ENCODE results near the gene KLHL12.
A peak's percentile ranks its signal among the peaks of the same experiment; 100 is the strongest.

The KLHL12 gene

GRCh38 chr1:202888221-202888530 lies 38.9 kb downstream of the KLHL12 start:
- no peak for DNase-seq (ENCODE audit: low spot score)

GRCh38 chr1:202880961-202881460 lies 46.0 kb downstream of the KLHL12 start:
- no peak for DNase-seq (ENCODE audit: low spot score)

GRCh38 chr1:202880062-202880461 lies 47.0 kb downstream of the KLHL12 start:
- DNase-seq (ENCODE audit: low spot score), result no peak

- no peak for DNase-seq (ENCODE audit: low spot score)
Measured at GRCh38 chr1:202879128-202879527, 47.9 kb downstream of the KLHL12 start.

- DNase-seq (ENCODE audit: low spot score), result no peak
Measured at GRCh38 chr1:202873026-202873425, 54.0 kb downstream of the KLHL12 start.

GRCh38 chr1:202871367-202871766 lies 55.7 kb downstream of the KLHL12 start:
- DNase-seq (ENCODE audit: low spot score), result no peak

GRCh38 chr1:202862679-202863560 lies 64.1 kb downstream of the KLHL12 start:
- no peak for DNase-seq (ENCODE audit: low spot score)

- DNase-seq (ENCODE audit: low spot score), result peak; percentile 29
Measured at GRCh38 chr1:202861420-202862132, 65.5 kb downstream of the KLHL12 start.

- DNase-seq (ENCODE audit: low spot score), result no peak
Measured at GRCh38 chr1:202860744-202861419, 66.2 kb downstream of the KLHL12 start.

- DNase-seq (ENCODE audit: low spot score), result peak; percentile 15
Measured at GRCh38 chr1:202858789-202859414, 68.1 kb downstream of the KLHL12 start.

GRCh38 chr1:202858331-202858730 lies 68.7 kb downstream of the KLHL12 start:
- DNase-seq (ENCODE audit: low spot score), result no peak

- DNase-seq (ENCODE audit: low spot score), result no peak
Measured at GRCh38 chr1:202857136-202857610, 69.9 kb downstream of the KLHL12 start.

- no peak for DNase-seq (ENCODE audit: low spot score)
Measured at GRCh38 chr1:202856014-202856413, 71.0 kb downstream of the KLHL12 start.

- no peak for DNase-seq (ENCODE audit: low spot score)
Measured at GRCh38 chr1:202854787-202855186, 72.2 kb downstream of the KLHL12 start.

- peak; percentile 53 for DNase-seq (ENCODE audit: low spot score)
Measured at GRCh38 chr1:202852163-202852904, 74.7 kb downstream of the KLHL12 start.

GRCh38 chr1:202850593-202851362 lies 76.3 kb downstream of the KLHL12 start:
- no peak for DNase-seq (ENCODE audit: low spot score)

GRCh38 chr1:202848191-202848542 lies 78.9 kb downstream of the KLHL12 start:
- no peak for DNase-seq (ENCODE audit: low spot score)

- no peak for DNase-seq (ENCODE audit: low spot score)
Measured at GRCh38 chr1:202844935-202845334, 82.1 kb downstream of the KLHL12 start.

- DNase-seq (ENCODE audit: low spot score), result no peak
Measured at GRCh38 chr1:202844259-202844658, 82.8 kb downstream of the KLHL12 start.

- no peak for DNase-seq (ENCODE audit: low spot score)
Measured at GRCh38 chr1:202843081-202843480, 84.0 kb downstream of the KLHL12 start.
